Measurements from ENCODE around the gene HRAS.

The HRAS gene

DNA sequence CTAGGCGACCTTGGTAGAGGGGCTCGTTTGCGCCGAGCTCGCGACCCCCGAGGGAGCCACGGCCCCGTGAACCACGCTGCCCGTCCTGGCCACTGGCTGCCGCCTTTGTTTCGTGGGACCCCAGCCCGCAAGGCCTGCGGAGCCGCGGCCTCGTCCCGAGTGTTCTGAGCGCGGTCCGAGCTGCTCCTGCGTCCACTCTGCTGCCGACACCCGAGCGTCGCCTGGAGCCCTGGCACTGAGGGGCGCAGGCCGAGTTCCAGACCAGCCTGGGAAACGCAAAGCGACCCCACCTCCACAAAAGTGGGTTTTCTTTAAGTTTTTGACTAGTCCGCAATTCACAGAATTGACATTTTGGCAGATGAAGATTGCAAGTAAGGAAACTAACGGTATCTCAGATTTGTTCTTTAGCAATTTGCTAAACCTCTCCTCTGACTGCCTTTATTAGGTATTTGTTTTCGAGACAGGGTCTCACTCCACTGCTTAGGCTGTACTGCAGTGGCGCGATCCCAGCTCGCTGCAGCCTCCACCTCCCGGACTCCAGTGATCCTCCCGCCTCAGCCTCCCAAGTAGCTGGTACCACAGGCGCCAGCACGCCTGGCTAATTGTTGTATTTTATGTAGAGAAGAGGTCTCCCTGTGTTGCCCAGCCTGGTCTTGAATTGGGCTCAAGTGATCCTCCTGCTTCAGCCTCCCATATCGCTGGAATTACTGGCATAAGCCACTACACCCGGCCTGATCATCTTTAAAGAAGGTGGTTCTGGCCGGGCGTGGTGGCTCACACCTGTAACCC lies 27.5 kb downstream of the HRAS start:
- no peak for DNase-seq (ENCODE audit: low read depth)

DNA sequence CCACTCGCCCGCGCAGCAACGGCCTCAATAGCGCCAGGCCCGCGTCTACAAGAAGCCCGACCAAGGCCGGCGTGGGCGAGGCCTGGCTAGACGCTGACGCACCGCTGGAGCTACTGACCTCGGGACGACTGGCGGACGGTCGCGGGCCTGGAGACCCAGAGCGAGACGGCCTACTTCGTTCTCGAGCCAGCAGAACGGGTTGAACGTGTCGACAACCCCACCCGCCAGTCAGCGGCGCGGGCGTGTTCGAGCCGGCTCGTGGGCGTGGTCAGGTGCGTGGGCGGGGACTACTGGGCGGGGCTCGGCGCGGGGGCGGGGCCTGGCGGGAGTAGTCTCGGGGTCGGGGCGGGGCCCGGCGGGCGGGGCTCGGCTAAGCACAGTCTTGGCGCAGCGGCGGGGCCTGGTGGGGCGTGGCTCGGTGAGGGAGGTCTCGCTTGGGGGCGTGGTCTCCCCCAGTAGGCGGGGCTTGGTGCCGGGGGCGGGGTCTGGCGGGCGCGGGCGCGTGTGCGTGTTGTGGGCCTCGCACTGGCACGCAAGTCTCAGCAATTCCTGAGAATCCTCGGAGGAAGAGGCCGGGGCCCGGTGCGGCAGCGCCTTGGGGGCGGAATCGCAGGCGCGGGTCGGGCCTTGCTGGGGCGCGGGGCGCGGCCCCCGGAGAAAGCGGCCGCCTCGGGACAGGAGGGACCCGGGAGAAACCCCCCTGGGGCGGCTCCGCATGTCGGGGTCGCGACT lies 28.2 kb downstream of the HRAS start, which contains the start of gene RNH1:
Gene RNH1 (minus strand): TSS at position 248 of the 732 bp plus-strand sequence. CDS start 5,080 bp downstream, outside the sequence.
- peak; percentile 99 for DNase-seq (ENCODE audit: low read depth)

DNA sequence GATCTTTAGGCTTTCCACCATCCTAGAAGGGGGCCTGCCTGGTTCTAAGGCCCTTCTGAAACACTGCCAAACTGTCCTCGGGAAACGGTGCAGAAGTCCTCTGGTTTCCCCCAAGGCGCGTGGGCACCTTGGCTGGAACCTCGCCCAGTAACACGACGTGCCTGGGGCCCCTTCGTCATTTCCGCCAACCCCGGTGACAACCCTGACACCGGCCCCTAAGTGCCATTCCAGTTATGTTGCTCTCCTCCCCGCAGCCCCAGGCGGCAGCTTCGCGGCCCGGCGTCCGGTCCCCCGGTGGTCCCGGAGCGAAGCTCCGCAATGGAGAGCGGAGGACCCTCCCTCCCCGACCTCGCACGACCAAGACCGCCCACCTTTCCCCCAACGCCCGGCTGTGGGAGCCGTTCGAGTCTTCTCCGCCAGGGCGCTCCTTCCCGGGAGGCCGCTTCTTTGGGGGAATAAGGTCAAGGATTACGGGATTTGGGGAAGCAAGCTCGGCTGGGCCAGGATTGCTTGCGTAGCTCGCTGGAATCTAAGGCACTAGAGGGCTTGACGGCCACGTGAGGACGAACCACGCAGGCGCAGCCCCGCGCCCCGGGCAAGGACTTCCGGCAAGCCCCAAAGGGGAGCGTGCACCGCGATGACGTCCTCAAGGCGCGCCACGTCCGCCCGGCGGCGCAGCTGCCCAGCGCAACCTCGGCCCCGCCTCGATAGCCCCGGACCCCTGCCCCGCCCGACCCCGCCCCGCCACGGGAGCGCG lies 29.0 kb downstream of the HRAS start:
- peak; percentile 95 for DNase-seq (ENCODE audit: low read depth)

DNA sequence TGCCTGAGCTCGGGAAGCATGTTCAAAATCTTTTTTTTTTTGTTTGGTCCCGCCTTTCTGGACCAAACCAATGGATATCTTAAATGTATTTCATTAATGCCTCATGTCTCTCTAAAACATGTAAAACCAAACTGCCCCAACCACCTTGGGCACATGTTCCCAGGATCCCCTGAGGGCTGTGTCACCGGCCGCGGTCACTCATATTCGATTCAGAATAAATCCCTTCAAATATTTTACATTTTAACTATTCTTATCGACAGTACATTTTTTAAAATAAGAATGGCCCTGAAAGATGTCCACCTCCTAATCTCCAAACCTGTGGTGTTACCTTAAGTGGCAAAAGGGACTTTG lies 30.4 kb downstream of the HRAS start:
- no peak for DNase-seq (ENCODE audit: low read depth)

DNA sequence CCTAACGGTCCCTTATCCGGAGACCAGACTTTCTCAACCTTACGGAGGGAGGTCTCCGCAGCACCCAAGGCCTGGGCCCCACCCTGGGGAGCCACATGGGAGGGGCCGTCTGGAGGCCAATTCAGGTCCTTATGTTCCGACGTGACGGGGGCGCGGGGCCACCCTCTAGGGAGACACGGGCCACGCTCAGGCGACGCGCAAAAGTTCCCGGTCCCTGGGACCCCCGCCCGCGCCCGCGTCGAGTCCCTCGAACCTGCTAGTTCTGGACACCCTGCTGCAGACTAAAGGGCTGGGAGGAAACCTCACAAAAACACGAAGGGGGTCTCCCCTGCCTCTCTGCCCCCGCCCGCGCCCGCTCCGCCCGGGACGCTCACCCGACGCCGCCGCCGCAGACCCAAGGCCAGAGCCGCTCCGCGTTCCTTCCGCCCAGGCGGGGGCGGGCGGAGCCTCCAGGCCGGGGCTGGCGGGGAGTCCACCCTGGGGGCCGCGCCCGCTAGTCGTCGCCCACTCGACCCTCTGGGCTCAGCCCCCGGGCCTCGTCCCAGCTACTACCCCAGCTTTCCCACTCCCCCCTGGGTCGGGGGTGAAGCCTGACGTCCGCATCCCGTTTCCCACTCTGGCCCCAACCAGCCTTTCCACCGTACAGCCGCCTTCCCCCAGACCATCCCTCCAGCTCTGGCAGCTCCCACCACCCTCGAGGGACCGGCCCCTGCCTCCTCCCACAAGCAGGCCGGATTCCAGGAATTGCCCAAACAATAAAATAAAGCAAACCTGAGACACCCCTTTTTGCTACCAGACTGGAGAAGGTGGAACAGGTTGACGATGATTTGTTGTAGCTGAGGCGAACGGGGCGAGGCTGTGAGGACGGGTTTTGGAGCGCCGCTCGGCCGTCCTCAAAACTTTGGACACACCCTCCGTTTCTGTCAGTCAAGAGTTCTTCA lies 31.1 kb downstream of the HRAS start:
- DNase-seq (ENCODE audit: low read depth) = no peak

DNA sequence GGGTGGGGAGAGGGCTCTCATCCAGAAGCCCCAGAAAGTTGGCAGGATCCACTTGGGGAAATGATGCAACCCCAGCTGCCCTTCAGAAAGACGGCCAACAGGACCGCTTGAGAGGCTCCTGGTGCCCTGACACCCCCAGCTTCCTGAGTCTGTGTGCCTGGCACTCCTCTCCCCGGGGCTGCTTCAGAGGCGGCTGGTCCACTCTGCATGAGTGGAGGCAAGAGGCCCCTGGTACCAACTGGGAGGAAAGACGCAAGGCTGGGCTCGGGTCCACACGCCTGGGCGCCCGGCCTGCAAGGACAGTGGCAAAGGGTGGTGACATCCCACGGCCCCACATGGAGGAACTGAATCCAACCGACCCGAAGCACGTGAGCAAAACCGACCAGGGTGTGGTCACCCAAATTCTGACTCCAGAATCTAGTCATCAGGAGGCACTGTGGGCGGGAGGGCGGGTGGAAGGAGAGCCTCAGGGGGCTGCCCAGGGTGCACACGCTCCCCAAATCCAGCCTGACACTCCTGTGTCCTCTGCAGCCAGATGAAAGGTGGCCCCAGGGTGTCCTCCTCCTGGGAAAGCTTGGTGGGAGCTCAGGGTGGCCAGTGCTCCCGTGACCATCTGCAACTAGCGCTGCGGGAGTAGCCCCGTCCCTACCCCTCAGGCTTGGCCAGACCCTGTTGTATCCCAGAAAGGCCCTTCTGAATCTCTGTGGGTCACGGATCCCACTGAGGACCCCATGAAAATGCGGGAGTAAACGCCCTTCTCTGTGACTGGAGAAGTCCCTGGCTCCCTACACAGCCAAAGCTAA lies 32.0 kb downstream of the HRAS start:
- DNase-seq (ENCODE audit: low read depth) = no peak

DNA sequence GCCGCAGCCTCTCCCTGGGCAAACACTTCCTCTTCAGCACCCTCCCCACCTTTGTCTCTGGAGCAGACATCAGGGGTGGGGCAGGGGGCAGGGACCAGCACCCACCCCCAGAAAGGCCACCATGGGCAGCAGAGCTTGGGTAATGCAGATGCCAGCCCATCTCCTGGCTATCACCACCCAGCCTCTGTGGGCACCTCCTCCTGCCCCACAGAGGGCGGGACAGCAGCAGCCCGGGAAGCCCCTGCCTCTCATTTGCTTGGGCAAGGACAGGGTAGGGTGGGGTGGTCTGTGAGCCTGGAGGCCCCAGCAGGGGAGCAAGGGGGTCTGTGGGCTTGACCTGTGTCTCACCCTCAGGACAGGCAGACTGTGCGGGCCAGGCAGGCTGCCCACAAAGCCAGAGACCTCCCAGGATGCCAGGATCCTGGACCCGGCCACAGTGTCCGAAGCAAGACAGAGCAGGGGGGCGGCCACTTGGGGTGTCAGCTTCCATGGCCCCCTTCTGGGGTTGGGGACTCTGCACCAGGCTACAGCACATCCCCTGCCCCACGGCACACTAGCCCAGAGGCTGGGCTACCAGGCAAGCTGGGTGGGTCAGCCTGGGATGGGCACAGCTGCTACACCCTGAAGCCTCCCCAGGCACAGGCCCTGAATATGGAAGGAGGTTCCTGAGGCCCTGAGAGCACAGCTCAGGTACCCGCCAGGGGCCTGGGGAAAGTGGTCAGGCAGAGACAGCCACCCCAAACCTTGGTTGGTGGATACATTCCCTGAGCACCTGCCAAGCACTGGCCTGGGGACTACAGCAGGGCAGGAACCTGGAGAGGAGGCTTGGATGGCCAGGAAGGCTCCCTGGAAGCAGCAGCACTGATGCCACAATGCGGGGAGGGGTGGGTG lies 32.8 kb downstream of the HRAS start:
- DNase-seq (ENCODE audit: low read depth) = no peak

DNA sequence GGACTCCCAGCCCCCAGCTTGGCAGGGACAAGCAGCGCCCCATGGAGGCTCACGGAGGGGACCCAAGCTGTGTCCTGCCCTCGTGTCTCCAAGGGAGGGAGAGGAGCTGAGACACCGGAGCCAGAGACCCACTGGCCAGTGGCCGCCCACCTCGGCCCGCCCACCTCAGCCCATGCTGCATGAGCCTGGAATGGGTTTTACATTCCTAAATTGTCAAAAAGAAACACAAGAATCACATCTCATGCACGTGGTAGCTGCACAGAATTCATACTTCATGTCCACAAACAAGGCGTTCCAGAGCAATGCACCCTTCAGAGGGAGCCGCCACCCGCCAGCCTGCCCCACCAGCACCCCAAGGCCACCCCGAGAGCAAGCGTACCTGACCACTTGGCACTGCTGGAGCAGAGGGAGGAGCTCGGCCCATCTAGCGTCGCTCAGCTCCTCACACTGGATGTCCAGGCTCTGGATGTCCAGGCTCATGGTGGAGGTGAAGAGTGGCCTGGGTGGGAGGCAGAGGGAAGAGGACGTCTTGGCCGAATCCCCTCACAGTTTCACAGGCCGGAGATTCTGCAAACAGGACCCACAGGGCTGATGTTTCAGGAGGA lies 33.6 kb downstream of the HRAS start:
- DNase-seq (ENCODE audit: low read depth) = no peak

DNA sequence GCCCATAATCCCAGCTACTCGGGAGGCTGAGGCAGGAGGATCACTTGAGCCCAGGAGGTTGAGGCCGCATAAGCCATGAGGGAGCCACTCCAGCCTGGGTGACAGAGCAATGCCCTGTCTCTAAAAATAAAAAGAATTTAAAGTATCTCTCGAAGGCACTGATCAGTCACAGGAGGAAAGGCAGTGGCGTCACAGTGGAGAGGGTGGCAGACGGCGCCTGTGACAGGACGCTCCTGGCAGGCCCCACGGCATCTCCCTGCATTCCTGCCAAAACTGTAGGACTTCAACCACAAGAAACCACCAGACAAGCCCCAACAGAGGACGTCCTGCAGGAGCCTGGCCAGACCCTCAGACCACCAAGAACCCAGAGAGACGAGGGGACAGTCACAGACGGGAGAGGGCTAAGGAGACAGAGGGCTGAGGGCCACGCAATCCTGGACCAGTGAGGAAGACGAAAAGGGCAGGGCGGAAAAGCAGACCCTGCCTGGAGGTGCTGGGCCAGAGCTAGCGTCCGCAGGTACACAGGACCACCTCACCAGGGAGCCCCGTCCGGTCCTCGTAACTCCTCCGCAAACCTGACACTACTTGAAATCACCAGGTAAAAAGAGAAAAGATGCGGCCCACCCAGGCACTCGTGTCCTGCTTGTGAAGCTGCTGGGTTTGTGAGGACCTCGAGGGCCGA lies 34.2 kb downstream of the HRAS start:
- no peak for DNase-seq (ENCODE audit: low read depth)

DNA sequence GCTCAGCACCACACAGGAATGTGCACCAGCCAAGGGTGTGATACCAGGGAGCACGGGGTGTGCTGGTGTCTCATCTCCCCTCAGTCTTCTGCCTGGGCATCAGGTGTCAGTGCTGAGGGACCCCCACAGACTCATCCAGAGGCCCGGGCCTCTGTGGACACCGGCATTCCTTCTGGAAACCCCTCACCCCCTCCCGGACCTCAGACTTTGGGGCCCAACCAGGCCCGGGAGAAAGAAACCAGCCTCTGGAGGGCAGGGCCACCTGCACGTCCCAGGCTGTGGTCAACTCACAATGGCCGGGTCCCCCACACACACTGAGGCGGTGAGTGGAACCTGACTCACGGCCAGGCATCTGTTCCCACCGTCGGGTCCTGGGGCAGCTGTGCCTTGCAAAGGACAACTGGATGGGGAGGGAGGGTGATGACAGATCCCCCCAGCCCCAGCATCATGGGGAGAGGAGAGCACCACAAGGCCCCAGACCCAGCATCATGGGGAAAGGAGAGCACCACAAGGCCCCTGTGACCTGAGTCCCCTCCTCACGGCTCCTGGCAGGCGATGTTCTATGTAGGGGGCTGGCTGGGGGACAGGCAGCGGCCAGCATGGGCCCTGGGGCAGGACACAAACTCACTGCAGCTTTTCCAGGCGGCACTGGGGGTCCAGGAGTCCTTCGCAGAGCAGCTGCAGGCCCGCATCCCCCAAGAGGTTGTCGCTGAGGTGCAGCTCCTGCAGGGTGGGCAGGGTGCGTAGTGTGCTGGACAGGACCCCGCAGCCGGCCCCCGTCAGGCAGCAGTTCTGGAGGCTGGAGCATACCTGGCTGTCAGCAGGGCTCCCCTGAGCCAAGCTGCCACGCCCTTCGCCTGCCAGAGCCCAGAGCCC lies 35.9 kb downstream of the HRAS start:
- DNase-seq (ENCODE audit: low read depth) = no peak

DNA sequence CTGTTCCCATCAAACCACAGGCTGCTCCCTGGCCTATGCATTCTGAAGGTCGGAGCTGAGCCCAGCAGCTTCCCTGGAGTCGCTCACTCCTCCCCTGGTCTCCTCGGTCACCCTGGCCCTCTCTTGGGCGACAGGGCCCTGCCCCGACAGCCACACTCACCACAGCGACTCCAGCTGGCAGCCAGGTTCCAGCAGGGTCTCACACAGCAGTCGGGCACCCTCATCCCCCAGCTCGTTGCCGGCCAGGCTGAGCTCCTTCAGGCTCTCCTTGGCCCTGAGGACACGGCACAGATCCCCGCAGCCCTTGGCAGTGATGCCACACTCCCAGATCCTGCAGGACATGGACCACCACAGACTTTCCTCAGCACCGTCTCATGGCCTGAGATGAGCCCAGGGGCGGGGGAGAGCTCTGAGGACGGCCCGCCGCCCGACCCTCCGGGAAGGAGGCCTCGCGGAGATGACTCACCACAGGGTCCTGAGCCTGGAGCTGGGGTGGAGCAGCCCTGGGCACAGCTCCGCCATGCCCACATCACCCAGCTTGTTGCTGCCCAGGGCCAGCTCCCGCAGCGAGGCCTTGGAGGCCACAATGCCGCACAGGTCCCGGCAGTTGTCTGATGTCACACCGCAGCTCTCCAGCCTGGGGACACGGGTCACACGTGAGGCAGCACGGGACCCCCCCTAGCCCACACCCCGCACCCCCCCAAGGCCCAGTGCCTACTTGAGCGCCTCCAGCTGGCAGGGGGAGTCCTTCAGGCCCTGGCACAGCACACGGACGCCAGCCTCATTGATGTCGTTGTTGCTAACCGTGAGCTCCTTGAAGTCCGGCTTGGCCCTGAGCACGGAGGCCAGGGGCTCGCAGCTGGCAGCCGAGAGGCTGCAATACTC lies 36.8 kb downstream of the HRAS start:
- no peak for DNase-seq (ENCODE audit: low read depth)

DNA sequence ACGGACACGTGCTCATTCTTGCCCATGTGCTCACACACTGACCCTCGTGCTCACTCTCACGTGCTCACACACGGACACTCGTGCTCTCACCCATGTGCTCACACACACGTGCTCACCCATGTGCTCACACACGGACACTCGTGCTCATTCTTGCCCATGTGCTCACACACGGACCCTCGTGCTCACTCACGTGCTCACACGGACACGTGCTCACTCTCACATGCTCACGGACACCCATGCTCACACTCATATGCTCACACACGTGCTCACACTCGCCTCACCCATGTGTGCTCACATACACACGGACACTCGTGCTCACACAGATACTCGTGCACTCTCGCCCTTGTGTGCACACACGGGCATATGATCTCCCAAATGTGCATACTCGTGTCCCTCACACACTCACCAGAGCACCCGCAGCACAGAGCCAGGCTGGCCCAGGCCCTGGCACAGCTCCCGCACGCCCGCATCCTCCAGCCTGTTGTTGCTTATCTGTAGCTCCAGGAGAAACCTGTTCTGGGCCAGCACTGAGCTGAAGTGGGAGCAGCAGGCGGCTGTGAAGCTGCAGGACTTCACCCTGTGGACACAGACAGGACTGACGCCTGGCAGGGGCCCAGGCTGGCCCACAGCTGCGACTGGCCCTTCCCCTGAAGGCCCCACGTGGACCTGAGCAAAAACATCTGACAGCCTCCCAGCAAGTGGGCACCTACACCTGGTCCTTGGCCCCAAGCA lies 37.6 kb downstream of the HRAS start:
- no peak for DNase-seq (ENCODE audit: low read depth)

DNA sequence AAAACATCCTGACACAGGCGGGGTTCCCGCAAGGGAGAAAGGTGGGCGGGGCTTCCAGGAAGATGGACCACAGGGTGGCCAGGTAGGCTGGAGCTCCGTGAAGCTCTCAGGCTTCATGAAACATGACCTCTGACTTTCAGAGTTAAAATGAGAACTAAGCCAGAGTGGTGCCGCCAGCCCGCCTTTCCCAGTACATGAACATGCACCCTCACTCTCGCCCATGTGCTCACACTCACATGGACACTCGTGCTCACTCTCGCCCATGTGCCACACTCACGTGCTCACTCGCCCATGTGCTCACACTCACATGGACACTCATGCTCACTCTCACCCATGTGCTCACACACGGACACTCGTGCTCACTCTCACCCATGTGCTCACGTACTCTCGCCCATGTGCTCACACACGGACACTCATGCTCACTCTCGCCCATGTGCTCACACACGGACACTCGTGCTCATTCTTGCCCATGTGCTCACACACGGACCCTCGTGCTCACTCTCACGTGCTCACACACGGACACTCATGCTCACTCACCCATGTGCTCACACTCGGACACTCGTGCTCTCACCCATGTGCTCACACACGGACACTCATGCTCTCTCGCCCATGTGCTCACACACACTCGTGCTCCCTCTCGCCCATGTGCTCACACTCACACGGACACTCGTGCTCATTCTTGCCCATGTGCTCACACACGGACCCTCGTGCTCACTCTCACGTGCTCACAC lies 38.4 kb downstream of the HRAS start:
- no peak for DNase-seq (ENCODE audit: low read depth)

DNA sequence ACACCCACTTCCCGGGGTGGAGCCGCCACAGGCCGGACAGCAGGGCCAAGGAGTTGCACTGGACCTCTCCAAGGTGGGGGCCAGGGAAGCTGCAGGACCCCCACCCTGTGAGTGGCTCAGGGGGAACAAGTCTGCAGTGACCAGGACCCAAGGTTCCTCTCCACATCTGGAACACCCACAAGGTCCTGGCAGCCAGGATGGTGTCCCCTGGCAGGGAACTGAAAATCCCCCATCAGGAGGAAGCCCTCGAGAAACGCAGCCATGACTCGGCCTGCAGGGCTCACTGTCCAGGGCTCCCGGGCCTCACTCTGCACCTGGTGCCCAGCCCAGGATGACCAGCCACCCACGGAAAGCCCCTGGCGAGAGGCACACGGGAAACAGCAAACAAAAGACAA lies 39.8 kb downstream of the HRAS start:
- DNase-seq (ENCODE audit: low read depth) = no peak

DNA sequence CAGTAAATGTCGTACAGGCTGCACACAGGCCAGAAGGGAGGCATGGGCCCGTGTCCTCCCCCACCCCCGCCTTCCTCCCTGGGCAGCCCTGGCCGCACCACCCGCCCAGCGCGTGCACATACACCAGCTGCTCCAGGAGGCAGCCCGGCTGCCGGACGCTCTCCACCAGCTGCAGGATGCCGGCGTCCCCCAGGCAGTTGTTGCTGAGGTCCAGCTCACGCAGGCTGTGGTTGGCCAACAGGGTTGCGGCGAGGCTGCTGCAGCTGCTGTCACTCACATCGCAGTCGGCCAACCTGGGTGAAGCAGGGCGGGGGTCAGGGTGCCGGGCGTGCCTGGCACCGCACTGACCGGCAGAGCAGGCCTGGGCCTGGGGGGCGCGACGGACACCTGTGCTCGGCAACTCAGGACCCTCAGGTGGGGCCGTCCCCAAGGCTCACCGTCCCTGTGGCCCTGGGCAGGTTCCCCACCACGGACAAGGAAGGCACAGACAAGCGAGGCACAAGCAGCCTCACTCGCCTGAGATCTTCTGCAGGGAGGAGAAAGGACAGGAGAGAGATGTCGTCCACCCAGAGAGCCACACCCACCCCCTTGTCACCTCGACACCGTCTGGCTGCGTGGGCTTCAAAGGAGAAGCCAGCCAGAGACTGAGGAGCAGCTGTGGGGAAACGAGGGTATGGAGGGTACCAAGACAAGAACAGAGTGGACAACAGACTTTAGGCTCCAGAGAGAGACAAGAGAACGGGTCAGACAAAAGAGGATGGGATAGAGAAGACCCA lies 40.4 kb downstream of the HRAS start:
- DNase-seq (ENCODE audit: low read depth) = no peak
